NCI-H69 (cell line): ENCODE results near the gene TNNT2.

ENCODE experiments used
- DNase-seq: peaks from one replicate; lab custom pipeline; 2025; lab: John Stamatoyannopoulos, UW

Gene TNNT2

DNA sequence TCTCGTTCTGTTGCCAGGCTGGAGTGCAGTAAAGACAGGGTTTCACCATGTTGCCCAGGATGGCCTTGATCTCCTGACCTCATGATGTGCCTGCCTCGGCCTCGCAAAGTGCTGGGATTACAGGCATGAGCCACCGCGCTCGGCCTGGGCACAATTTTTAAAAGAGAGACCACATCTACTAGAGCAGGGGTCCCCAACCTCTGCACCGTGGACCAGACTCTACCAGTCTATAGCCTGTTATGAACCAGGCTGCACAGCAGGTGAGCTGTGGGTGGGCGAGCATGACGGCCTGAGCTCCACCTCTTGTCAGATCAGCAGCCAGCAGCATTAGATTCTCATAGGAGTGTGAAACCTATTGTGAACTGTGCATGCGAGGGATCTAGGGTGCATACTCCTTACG is 20.8 kb downstream of the TNNT2 start:
- DNase-seq = no peak

DNA sequence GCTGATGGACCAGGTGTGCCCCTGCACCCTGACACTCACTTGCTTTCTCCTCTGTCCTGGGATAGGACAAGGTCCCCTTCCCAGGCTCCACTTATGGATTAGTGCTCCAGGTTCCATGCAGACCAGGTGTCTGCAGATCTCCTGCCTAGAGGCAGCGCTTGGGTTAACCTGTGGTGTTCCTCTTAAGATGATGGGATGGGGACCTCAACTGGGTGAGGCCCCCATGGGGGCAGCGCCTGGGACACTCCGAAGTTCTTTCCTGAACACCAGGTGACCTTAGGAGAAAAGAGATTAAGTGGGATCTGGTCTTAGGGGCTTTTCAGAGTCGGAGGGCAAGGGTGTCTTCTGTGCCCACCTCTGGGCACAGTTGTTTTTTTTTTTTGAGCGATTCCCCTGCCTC is 21.2 kb downstream of the TNNT2 start:
- no peak for DNase-seq

- no peak for DNase-seq
Measured at GRCh38 chr1:201355471-201355870, 22.0 kb downstream of the TNNT2 start.

- DNase-seq = no peak
Measured at GRCh38 chr1:201354901-201355295, 22.6 kb downstream of the TNNT2 start.

DNA sequence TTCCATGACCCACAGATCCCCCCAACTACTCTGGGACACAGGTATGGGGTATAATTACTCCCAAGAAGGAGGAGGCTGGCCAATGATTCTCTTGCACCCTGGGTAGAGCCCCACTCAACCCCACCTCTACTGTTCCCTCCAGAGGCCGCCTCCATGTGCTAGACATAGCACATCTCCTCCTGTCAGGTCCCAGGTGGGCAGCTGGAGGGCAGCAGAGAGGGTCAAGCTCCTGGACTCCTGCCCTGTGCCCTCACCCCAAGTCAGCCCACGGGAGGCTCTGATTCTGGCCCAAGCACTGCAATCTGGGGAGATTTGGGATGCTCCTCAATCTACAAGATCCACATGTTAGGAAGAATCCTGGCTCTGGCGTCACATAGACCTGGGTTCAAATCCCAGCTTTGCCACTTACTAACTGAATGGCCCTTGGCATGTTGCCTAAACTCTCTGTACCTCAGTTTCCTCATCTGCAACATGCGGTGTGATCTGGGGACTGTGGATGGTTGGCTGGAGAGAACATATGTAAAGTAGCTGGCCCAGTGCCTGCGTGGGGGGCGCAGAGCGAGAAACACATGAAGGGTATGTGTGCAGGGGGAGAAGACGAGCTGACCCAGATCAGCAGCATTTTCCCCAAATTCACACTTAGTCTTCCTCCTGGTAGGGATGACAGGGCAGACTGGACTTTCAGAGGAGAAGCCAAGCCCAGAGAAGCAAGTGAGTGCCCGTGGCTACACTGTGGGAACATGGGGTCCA is 23.2 kb downstream of the TNNT2 start:
- no peak for DNase-seq

DNA sequence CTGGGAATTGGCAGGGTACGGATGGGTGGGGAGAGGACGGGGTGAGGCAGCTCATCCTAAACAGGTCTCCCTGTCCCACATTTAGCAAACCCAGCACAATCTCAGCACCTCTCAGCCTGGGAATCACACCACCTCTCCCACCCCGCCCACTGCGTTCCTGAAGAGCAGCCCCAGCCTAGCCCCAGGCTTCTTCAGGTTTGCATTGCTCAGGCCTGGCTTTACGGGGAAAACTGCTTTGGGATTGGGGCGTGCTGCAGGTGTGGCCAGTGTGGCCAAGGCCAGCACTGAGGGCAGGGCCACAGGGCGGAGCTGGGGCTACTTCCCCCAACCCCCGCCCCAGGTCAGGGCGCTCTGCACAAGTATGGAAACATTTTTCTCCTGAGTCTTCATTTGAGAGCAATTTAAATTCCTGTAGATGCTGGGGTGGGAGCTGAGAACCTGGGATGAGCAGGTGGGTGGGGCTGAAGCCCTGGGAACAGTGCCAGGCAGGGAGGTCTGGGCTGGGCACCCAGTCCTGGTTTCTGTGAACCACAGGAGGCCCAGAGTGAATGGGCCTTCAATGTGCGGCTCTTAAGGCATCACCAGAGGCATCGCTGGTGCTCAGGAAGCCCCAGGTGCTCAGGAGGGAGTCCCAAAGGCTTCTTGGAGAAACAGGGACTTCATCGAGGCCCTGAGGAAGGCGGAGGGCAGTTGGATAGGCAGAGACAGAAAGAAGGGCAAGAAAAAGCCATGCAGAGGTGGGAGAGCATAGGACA is 24.1 kb downstream of the TNNT2 start:
- no peak for DNase-seq

GRCh38 chr1:201351617-201352016 is 25.9 kb downstream of the TNNT2 start:
- no peak for DNase-seq

GRCh38 chr1:201350884-201351283 is 26.6 kb downstream of the TNNT2 start:
- no peak for DNase-seq

DNA sequence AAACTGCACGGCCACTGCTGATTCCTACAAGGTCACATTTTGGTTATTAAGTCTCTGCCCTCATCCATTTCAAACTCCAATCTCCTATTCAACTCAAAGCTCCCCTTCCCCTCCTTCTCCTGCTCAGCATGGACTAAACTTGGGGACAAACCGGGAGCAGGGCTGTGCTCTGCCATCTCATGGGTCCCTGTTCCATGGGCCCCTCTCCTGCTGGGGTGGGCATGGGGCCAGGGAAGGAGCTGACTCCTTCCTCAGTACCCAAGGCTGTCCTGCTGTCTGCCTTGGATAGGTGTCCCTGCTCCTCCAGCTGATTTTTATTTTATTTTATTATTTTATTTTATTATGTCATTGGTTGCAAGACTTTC is 27.1 kb downstream of the TNNT2 start:
- no peak for DNase-seq

- DNase-seq = no peak
Measured at GRCh38 chr1:201349092-201349491, 28.4 kb downstream of the TNNT2 start.

- DNase-seq = peak; percentile 65
Measured at GRCh38 chr1:201348211-201348566, 29.3 kb downstream of the TNNT2 start.

DNA sequence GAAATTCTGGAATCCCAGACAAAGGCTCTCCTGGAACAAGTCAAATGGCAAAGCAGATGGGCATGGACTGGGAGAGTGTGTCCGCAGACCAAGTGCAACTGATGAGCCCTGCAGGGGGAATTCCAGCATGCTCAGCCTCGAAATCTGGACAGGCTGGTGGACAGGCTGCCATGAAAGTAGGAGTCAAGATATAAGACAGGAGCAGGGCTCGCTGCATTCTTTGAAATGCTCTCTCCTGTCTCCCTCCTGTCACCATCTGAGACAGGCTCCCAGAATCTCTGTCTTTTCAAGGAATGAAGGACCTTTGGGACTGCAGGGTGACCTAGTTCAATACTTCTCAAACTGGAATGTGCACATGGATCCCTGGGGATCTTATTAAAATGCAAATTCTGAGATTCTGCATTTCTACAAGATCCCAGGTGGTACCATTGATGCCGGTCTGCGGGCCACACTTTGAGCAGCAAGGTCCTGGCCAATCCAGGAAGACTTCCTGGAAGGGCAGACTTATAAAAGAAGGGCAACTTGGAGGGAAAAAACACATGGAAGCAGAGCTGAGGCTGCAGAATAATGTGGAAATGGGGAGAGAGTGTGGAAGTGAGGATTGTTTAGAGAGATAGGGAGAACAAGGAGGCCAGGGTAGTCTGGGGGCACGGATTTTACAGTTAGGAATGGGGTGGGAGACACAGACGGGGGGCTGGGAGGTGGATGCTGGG is 29.8 kb downstream of the TNNT2 start:
- DNase-seq = no peak

- no peak for DNase-seq
Measured at GRCh38 chr1:201346987-201347386, 30.5 kb downstream of the TNNT2 start.

- peak; percentile 54 for DNase-seq
Measured at GRCh38 chr1:201346337-201346939, 31.0 kb downstream of the TNNT2 start.

GRCh38 chr1:201345081-201345355 is 32.5 kb downstream of the TNNT2 start:
- no peak for DNase-seq

- no peak for DNase-seq
Measured at GRCh38 chr1:201344206-201345080, 33.0 kb downstream of the TNNT2 start.

- no peak for DNase-seq
Measured at GRCh38 chr1:201341377-201341776, 36.1 kb downstream of the TNNT2 start.

- no peak for DNase-seq
Measured at GRCh38 chr1:201336711-201337450, 40.6 kb downstream of the TNNT2 start.

DNA sequence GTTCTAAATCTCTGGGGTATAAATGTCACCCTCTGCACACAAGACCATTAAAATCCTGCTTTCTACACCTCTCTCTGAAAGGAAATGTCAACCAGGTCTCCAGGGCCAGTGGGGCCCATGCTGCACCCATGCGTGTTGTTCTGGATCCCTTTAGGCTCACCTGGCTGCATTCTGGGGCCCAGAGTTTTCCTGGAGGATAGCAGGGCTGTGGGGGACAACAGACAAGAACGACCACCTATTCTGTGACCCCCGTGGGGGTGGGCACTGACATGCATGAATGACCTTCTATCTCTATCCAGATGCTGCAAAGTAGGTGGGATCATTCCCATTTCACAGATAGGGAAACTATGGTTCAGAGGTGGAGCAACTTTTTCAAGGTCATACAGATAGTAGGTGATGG is 41.6 kb downstream of the TNNT2 start:
- no peak for DNase-seq

- DNase-seq = no peak
Measured at GRCh38 chr1:201335174-201335870, 42.2 kb downstream of the TNNT2 start.
